Measurements from ENCODE around the gene NFX1.

- TF ChIP-seq, protein P1, sequence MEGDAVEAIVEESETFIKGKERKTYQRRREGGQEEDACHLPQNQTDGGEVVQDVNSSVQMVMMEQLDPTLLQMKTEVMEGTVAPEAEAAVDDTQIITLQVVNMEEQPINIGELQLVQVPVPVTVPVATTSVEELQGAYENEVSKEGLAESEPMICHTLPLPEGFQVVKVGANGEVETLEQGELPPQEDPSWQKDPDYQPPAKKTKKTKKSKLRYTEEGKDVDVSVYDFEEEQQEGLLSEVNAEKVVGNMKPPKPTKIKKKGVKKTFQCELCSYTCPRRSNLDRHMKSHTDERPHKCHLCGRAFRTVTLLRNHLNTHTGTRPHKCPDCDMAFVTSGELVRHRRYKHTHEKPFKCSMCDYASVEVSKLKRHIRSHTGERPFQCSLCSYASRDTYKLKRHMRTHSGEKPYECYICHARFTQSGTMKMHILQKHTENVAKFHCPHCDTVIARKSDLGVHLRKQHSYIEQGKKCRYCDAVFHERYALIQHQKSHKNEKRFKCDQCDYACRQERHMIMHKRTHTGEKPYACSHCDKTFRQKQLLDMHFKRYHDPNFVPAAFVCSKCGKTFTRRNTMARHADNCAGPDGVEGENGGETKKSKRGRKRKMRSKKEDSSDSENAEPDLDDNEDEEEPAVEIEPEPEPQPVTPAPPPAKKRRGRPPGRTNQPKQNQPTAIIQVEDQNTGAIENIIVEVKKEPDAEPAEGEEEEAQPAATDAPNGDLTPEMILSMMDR (IDR thresholded peaks at IDR 0.05) = no peak
- TF ChIP-seq EZH2 (IDR thresholded peaks at IDR 0.05) = no peak
- no peak for TF ChIP-seq EZH2phosphoT487 (IDR thresholded peaks at IDR 0.05)
These were observed 26.3 kb upstream of the NFX1 start for GRCh38 chr9:33264003-33264472.
